GM18505 (cell line): ENCODE results near the gene CAPN10.

Source experiments
- ATAC-seq: cut with Tn5 transposase; IDR thresholded peaks from one replicate; pipeline ENCODE4 v1.9.1; 2021; ENCODE audit not compliant: unreplicated experiment
- POLR2A ChIP-seq: IDR thresholded peaks from 4 replicates; pipeline ENCODE4 v1.6.1; 2011; ENCODE audit warnings: borderline replicate concordance; ENCODE audit not compliant: insufficient read depth, insufficient read length; ENCODE audit errors: extremely low read depth

Gene CAPN10

GRCh38 chr2:240637116-240637900 is 50.8 kb downstream of the CAPN10 start:
- no peak for ATAC-seq
- TF ChIP-seq POLR2A: no peak

- TF ChIP-seq POLR2A: no peak
These were observed 51.4 kb downstream of the CAPN10 start for GRCh38 chr2:240637901-240638345.

GRCh38 chr2:240638512-240639160 is 52.1 kb downstream of the CAPN10 start:
- TF ChIP-seq POLR2A: no peak
- no peak for ATAC-seq

More at GRCh38 chr2:240637901-240638345, 51.4 kb downstream of the CAPN10 start:
- ATAC-seq: no peak

DNA sequence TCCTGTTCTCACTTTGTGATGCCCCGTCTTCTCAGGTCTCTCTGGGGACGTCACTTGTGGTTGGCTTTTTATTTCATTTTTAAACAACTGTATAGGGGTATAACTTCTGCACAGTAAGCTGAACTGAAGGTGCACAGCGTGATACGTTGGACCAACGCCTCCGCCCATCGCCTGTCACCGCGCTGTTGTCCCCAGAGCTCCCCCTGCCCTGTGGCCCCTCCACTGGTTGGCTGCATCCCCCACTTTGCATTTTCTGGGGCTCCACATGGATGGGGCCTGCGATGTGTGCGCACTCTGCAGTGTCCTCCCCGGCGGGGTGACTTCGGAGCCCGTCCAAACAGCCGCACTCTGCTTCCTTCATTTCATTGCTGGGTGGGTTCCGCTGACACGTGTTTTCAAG is 53.0 kb downstream of the CAPN10 start:
- TF ChIP-seq POLR2A: no peak
- no peak for ATAC-seq

- no peak for TF ChIP-seq POLR2A
- ATAC-seq: no peak
These were observed 54.4 kb downstream of the CAPN10 start for GRCh38 chr2:240640939-240641338.

DNA sequence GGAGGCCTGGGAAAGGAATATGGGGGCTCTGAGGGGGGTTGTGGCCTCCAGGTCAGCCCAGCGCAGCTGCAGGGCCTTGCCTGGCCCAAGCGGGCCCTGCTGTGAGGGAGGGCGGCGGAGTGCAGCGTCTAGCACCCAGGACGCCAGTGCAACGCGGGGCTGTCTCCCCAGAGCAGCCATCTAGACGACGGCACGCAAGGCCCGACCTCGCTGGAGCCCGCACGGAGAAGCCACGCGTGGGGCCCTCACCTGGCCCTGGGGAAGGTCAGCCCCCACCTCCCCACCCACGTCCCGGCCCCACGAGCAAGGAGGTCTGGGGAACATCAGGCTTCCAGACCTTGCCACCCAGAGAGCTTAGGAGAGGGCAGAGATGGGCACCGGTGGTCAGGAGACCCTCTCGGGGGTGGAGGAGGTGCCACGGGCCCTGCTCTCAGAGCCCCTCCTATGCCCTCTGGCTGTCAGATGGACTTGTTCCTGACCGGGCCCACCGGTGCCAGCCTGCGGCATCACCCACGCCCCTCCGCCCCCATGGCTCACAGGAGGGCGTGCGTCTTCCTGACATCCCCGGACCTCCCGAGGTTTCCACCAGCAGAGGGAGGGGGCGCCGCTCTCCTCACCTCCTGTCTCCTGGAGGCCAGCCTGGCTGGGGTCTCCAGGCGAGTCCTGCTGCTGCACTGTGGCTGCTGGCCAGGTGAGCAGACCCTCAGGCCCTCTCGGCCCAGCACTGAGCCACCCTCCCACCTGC is 55.7 kb downstream of the CAPN10 start:
- ATAC-seq: no peak
- no peak for TF ChIP-seq POLR2A

DNA sequence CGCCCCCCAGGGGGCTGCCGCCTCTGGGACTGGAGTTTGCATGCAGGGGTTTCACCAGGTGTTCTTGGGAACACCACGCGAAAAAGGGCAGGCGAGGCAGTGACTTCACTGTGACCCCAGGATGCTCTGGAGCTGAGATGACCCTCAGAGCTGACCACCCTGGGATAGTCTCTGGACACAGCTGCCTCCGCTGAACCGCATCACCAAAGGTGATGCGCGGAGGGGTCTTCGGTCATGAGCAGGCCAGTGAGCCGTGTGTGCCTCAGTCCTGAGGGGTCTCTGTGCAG is 56.2 kb downstream of the CAPN10 start:
- no peak for TF ChIP-seq POLR2A
- no peak for ATAC-seq

- no peak for ATAC-seq
These were observed 56.7 kb downstream of the CAPN10 start for GRCh38 chr2:240643093-240643810.

DNA sequence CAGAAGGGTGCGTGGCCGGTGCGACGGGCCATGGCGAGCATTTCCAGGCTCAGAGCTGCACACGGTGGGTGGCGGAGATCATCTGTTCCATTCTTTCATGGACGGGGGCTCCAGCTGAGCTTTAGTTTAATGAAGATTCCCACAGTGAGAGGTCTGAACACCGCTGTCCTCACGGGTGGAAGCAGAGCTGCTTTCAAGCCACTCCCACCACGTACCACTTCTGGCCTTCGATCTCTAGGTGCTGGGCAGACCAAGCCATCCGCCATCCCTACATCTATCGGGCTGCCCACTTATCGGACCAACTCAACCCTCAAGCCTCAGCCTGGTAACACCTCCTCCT is 57.2 kb downstream of the CAPN10 start:
- ATAC-seq: no peak
- no peak for TF ChIP-seq POLR2A

More at GRCh38 chr2:240643093-240643810, 56.7 kb downstream of the CAPN10 start:
- no peak for TF ChIP-seq POLR2A

DNA sequence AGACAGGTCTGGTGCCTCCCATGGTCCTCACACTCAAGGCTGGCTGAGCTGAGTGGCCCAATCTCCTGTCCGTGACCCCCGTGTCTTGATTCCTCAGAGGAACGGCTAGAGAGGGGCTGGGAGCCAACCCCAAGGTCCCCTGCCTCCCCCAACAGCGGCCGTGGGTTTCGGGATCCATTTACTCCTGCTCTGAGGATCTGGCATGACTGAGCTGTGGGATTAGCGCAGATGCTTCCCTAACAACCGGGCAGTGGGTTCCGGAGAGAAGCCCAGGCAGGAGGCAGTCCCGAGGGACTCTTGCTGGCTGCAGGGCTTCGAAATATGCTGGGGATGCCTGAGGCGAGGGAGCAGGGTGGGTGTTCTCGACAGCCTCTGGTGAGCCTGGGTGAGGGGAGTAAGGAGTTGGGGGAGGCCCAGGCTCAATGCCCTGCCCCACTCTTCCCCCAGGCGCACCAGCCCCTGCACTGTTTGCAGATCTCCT is 57.7 kb downstream of the CAPN10 start:
- TF ChIP-seq POLR2A: no peak
- ATAC-seq: no peak

DNA sequence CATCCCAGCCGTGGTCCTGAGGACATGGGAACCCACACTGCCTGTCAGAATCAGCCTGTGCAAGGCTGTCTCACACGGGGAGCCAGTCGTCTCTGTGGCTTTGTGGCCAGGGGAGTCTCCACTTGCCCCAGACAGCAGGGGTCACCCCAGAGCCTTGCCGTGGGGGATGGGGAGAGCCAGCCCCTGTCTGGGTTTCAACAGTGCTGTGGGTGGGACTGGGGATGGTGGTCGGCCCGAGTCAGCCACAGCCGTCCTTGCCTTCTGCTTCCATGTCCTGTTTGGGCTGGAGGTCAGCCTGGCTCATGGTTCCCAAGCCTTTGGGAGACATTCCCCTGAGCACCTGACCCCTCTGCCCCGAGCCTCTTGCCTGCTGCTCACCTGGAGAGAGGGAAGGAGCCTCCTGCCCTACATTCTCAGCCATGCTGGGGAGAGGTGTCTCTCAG is 58.3 kb downstream of the CAPN10 start:
- no peak for ATAC-seq
- TF ChIP-seq POLR2A: no peak

DNA sequence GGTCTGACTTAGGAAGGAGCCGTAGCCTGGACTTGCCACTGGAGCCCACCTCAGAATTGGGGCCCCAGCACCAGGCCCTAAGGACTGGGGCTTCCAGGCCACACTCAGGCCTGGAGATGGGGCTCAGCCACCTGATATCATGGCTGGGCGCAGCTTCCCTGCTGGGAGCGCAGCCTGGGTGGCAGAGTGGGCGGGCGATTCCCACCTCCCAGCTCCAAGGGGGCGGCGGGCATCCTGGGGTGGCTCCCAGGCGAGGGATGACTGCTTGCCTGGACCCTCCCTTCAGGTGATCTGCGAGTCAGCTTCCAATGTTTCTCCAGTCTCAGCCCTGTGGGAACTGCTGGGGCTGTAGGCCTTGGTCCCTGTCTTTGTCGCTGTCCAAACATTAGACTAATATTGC is 58.8 kb downstream of the CAPN10 start:
- TF ChIP-seq POLR2A: no peak
- no peak for ATAC-seq

DNA sequence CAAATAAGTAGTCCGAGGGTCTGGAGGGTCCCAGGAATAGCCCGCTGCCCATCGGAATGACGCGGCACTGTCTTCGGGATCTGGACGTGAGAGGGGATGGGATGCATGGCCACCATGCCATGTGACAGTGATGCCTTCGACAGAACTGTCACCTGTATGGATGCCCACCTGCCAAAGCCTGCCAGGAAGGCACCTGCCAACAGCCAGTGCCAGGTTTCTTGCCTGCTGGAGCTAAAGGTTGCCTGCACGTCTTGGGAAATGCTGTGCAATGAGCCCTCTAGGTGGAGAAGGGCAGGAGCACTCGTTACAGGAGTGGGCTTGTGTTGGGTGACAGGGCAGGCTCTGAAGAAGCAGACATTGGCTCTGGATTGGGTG is 59.3 kb downstream of the CAPN10 start:
- ATAC-seq: no peak
- TF ChIP-seq POLR2A: no peak
